Cardiac muscle cell (in vitro differentiated cells and primary cell): ENCODE measurements around the gene C10orf67. TPM values are rescaled to one million over a fixed set of nuclear protein-coding genes. Genes with fewer than 3 reads are reported as not detected.

Source experiments
- DNase-seq, 2 donors: peaks; one replicate each; pipeline versions ENCODE4 v3.0.0 to v3.0.0-alpha.2; 2010 to 2017; ENCODE audit warnings: low read depth in 1 of 2, low spot score in 1 of 2
- H3K27ac ChIP-seq: fragments of 200-600 bp; sonication (generic); 2 replicates; pipeline ENCODE4 v1.5.1; 2016
- H3K27me3 ChIP-seq: fragments of 200-600 bp; sonication (generic); 2 replicates; pipeline ENCODE4 v1.6.0; 2016; ENCODE audit warnings: control low read depth
- H3K36me3 ChIP-seq: fragments of 200-600 bp; sonication (generic); 2 replicates; pipeline ENCODE4 v1.5.1; 2016; ENCODE audit warnings: control low read depth
- H3K4me1 ChIP-seq: fragments of 200-600 bp; sonication (generic); 2 replicates; pipeline ENCODE4 v1.8.1; 2017; ENCODE audit warnings: low read depth, mild to moderate bottlenecking, mixed run types
- H3K4me3 ChIP-seq: fragments of 200-600 bp; sonication (generic); 2 replicates; pipeline ENCODE4 v1.5.1; 2016; ENCODE audit warnings: mild to moderate bottlenecking
- H3K9me3 ChIP-seq: fragments of 200-600 bp; sonication (generic); 2 replicates; pipeline ENCODE4 v1.5.1; 2017; ENCODE audit warnings: low read depth, mild to moderate bottlenecking, control low read depth
- polyA plus RNA-seq: library from polyadenylated mRNA; unstranded; fragments of >200 nt; fragmentation: Nextera tagmentation; extraction: Ambion mirVana; gene quantifications from 2 replicates; pipeline ENCODE4 v1.2.1, GENCODE V29; 2016
- total RNA-seq: library from RNA; depleted of rRNA; stranded (reverse); fragments of >200 nt; gene quantifications from 2 replicates; pipeline ENCODE4 v1.2.3, GENCODE V29; 2016
- TF ChIP-seq, protein P1 (sequence below): IDR thresholded peaks from 2 replicates; pipeline ENCODE4 v1.5.1; 2012; ENCODE audit warnings: low read depth, mild to moderate bottlenecking, low read length

The C10orf67 gene
- total and polyA plus RNA-seq, 2 experiments from 2014 or later, result 0.16 to 0.33 TPM

DNA sequence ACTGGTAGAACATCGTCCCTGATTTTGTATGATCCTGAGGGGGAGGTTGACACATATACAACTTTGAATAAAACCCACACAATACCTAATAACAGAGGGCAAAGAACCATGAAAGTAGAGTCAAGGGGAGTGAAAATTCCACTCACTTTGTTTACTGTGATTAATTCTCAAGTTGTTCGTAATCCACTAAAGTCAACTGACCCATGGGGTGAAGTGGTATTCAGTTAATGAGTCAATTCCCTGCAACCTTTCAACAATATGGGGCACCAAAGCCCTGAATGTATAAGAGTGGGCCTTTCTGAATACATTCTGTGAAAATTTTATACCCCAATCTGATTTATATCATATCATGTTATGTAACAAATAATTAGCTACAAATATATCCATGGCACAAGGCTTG is 39.0 kb upstream of the C10orf67 start:
- Histone ChIP-seq H3K27ac (no peak overlapping the region), H3K27me3 (no peaks in the 10 kb centered on the region), H3K4me3 (no peak overlapping the region), H3K4me1 (no peaks in the 10 kb centered on the region), H3K36me3 (no peaks in the 10 kb centered on the region), H3K9me3 (no peaks in the 10 kb centered on the region)
- TF ChIP-seq, protein P1, sequence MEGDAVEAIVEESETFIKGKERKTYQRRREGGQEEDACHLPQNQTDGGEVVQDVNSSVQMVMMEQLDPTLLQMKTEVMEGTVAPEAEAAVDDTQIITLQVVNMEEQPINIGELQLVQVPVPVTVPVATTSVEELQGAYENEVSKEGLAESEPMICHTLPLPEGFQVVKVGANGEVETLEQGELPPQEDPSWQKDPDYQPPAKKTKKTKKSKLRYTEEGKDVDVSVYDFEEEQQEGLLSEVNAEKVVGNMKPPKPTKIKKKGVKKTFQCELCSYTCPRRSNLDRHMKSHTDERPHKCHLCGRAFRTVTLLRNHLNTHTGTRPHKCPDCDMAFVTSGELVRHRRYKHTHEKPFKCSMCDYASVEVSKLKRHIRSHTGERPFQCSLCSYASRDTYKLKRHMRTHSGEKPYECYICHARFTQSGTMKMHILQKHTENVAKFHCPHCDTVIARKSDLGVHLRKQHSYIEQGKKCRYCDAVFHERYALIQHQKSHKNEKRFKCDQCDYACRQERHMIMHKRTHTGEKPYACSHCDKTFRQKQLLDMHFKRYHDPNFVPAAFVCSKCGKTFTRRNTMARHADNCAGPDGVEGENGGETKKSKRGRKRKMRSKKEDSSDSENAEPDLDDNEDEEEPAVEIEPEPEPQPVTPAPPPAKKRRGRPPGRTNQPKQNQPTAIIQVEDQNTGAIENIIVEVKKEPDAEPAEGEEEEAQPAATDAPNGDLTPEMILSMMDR, result no peak
- DNase-seq, result no peak

- H3K36me3 ChIP-seq, result no peaks in the 10 kb centered on the region
- no peaks in the 10 kb centered on the region for H3K4me1 ChIP-seq
- H3K4me3 ChIP-seq, result no peak overlapping the region
- no peak for DNase-seq
- no peaks in the 10 kb centered on the region for H3K27me3 ChIP-seq
- no peak overlapping the region for H3K27ac ChIP-seq
- H3K9me3 ChIP-seq, result no peaks in the 10 kb centered on the region
- TF ChIP-seq, protein P1, result no peak
Observed at GRCh38 chr10:23381298-23382040, 36.9 kb upstream of the C10orf67 start.

- Histone ChIP-seq H3K36me3 (no peaks in the 10 kb centered on the region), H3K4me3 (no peak overlapping the region), H3K27me3 (no peaks in the 10 kb centered on the region), H3K4me1 (no peaks in the 10 kb centered on the region), H3K9me3 (no peaks in the 10 kb centered on the region), H3K27ac (no peak overlapping the region)
- DNase-seq, result no peak
- TF ChIP-seq, protein P1, result no peak
Observed at GRCh38 chr10:23379686-23380085, 35.1 kb upstream of the C10orf67 start.

DNA sequence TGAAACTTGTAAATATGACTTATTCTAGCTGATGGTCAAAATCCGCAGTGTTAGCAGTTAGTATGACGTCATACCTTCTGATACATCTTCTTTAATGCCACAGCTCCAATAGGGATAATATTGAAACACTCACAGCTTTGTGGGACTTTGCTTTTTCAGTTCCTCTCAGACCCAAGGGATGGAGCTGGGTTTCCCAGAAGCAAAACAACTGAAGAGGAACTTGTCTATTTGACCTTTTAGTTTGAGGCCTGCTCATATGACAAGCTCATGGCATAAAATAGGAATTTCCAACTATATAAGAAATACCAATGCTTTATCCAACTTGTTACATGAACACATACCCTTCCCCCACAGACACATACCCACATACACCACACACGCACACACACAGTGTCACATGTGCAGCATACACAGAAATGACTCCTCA is 31.6 kb upstream of the C10orf67 start:
- Histone ChIP-seq H3K36me3 (no peaks in the 10 kb centered on the region), H3K9me3 (no peaks in the 10 kb centered on the region), H3K27ac (no peak overlapping the region), H3K4me1 (no peaks in the 10 kb centered on the region), H3K4me3 (no peak overlapping the region), H3K27me3 (no peaks in the 10 kb centered on the region)
- no peak for DNase-seq
- TF ChIP-seq, protein P1, result no peak

- H3K27ac ChIP-seq, result no peak overlapping the region
- no peaks in the 10 kb centered on the region for H3K4me1 ChIP-seq
- H3K9me3 ChIP-seq, result no peaks in the 10 kb centered on the region
- no peaks in the 10 kb centered on the region for H3K27me3 ChIP-seq
- TF ChIP-seq, protein P1, result no peak
- H3K36me3 ChIP-seq, result no peaks in the 10 kb centered on the region
- H3K4me3 ChIP-seq, result no peak overlapping the region
- DNase-seq, result no peak
Observed at GRCh38 chr10:23375366-23375765, 30.8 kb upstream of the C10orf67 start.
